ENCODE measurements around the gene ADAM15.
A peak's percentile ranks its signal among the peaks of the same experiment; 100 is the strongest.

ADAM15 gene

GRCh38 chr1:155012776-155013602 is 38.1 kb upstream of the ADAM15 start:
- no peak for DNase-seq

GRCh38 chr1:155013632-155014031 is 37.5 kb upstream of the ADAM15 start:
- no peak for DNase-seq

- no peak for DNase-seq
Observed at GRCh38 chr1:155014709-155015508, 36.2 kb upstream of the ADAM15 start.

- no peak for DNase-seq
Observed at GRCh38 chr1:155015527-155016230, 35.4 kb upstream of the ADAM15 start.

- no peak for DNase-seq
Observed at GRCh38 chr1:155016231-155016831, 34.8 kb upstream of the ADAM15 start.

GRCh38 chr1:155017041-155017945 is 33.8 kb upstream of the ADAM15 start:
- DNase-seq = peak; percentile 51

- DNase-seq = no peak
Observed at GRCh38 chr1:155017946-155018316, 33.2 kb upstream of the ADAM15 start.

- DNase-seq = no peak
Observed at GRCh38 chr1:155018617-155019348, 32.3 kb upstream of the ADAM15 start.

GRCh38 chr1:155019377-155020245 is 31.5 kb upstream of the ADAM15 start:
- no peak for DNase-seq

- DNase-seq = no peak
Observed at GRCh38 chr1:155022136-155022926, 28.8 kb upstream of the ADAM15 start.

GRCh38 chr1:155022927-155023236 is 28.2 kb upstream of the ADAM15 start:
- no peak for DNase-seq

- no peak for DNase-seq
Observed at GRCh38 chr1:155023627-155024026, 27.5 kb upstream of the ADAM15 start.

- no peak for DNase-seq
Observed at GRCh38 chr1:155024315-155024714, 26.8 kb upstream of the ADAM15 start.

- DNase-seq = no peak
Observed at GRCh38 chr1:155026154-155026553, 25.0 kb upstream of the ADAM15 start.

- DNase-seq = no peak
Observed at GRCh38 chr1:155026588-155026987, 24.5 kb upstream of the ADAM15 start.

GRCh38 chr1:155029513-155030242 is 21.4 kb upstream of the ADAM15 start:
- DNase-seq = no peak

GRCh38 chr1:155030243-155030795 is 20.8 kb upstream of the ADAM15 start:
- DNase-seq = no peak

GRCh38 chr1:155030899-155031298 is 20.2 kb upstream of the ADAM15 start:
- DNase-seq = no peak

- DNase-seq = no peak
Observed at GRCh38 chr1:155032886-155033285, 18.2 kb upstream of the ADAM15 start.

All from NK-92 treated with Interleukin-12 subunit alpha and Interleukin-12 subunit beta, amount 100 ng/mL, for 24 hours (cell line).